Measurements from ENCODE around the gene ARMC12.
"Not testable (repeated sequence)": the region's sequence is repeated elsewhere in the genome, so short reads cannot be mapped to it uniquely, and the experiment has no call there.

GRCh38 chr6:35690006-35690405 is 46.8 kb upstream of the ARMC12 start:
- not testable (repeated sequence) for TF ChIP-seq CTCF (conservative IDR thresholded peaks at IDR 0.05; ENCODE audit: low read depth in 2 of 2); EZH2 (IDR thresholded peaks at IDR 0.05; ENCODE audit: low read depth, unreplicated experiment)
